Thoracic aorta (tissue), 2 donors: ENCODE results near the gene FSTL3. TPM values are rescaled to one million over a fixed set of nuclear protein-coding genes. Genes with fewer than 3 reads are reported as not detected.
"Not testable (repeated sequence)": the region's sequence is repeated elsewhere in the genome, so short reads cannot be mapped to it uniquely, and the experiment has no call there.

Source experiments
- ATAC-seq: fragments of 150-250 bp; one replicate; pipeline ENCODE4 v1.8.0; 2017; ENCODE audit warnings: low read depth; ENCODE audit not compliant: insufficient number of reproducible peaks, low FRiP score
- DNase-seq: peaks from one replicate; pipeline ENCODE4 v3.0.0-alpha.2; 2020; ENCODE audit warnings: low spot score
- H3K27ac ChIP-seq, 2 donors: fragments of 200-600 bp; sonication (generic); 1 replicate in 1 of 2; 2 replicates in 1 of 2; pipeline ENCODE4 v1.5.1; 2016; ENCODE audit warnings: mild to moderate bottlenecking in 2 of 2, moderate library complexity in 2 of 2
- H3K27me3 ChIP-seq: fragments of 200-600 bp; sonication (generic); replicated peaks from 2 replicates; pipeline ENCODE4 v1.6.0; 2016; ENCODE audit warnings: mild to moderate bottlenecking; ENCODE audit not compliant: insufficient read depth
- H3K36me3 ChIP-seq: fragments of 200-600 bp; sonication (generic); one replicate; pipeline ENCODE4 v1.5.1; 2016
- H3K4me1 ChIP-seq, 2 donors: fragments of 200-600 bp; sonication (generic); 1 replicate in 1 of 2; 2 replicates in 1 of 2; pipeline versions ENCODE4 v1.5.1 to v1.6.0; 2016; ENCODE audit warnings: low read depth in 2 of 2, mild to moderate bottlenecking in 1 of 2; ENCODE audit not compliant: control insufficient read depth in 1 of 2
- H3K4me3 ChIP-seq: fragments of 200-600 bp; sonication (generic); 2 replicates; pipeline ENCODE4 v1.5.1; 2016; ENCODE audit warnings: mild to moderate bottlenecking
- H3K9me3 ChIP-seq: fragments of 200-600 bp; sonication (generic); 2 replicates; pipeline ENCODE4 v1.5.1; 2016
- total RNA-seq, 2 donors: library from RNA; depleted of rRNA; stranded (reverse); fragments of >200 nt; gene quantifications; one replicate each; pipeline versions ENCODE4 v1.1.0 to v1.2.3, GENCODE V29; 2016
- TF ChIP-seq, protein P1 (sequence below): fragments of 200-600 bp; sonication (generic); IDR thresholded peaks from one replicate; pipeline ENCODE4 v1.5.1; 2019; ENCODE audit warnings: antibody characterized with exemption

Gene FSTL3
- total RNA-seq, 2 donors from 2014 or later = 361 to 595 TPM

DNA sequence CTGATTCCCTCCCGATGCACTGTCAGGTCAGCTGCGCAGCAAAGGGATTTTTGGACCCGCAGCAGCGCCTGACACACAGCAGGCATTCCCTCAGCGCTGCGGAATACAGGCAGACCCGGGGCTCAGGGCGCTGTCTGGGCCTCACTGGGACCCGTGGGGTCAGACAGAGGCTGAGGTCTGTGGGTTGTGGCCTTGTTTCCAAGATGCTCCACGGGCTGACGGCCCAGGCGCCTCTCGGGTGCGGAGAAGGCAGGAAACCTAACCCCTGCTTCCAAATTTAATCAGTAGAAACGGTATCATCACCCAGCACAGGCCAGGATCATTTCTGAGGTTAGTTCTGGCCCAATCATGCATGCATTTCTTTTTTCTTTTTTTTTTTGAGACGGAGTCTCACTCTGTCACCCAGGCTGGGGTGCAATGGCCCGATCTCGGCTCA, 12.5 kb upstream of the FSTL3 start:
- ATAC-seq (no peak), DNase-seq (no peak)
- Histone ChIP-seq H3K27ac (peak overlapping the region; percentile 86 to 91), H3K27me3 (no peaks in the 10 kb centered on the region), H3K4me1 (peaks cover 28 to 57% of the 10 kb centered on the region in 2 donors), H3K9me3 (no peaks in the 10 kb centered on the region), H3K4me3 (peak overlapping the region; percentile 100), H3K36me3 (no peaks in the 10 kb centered on the region)
- TF ChIP-seq, protein P1, sequence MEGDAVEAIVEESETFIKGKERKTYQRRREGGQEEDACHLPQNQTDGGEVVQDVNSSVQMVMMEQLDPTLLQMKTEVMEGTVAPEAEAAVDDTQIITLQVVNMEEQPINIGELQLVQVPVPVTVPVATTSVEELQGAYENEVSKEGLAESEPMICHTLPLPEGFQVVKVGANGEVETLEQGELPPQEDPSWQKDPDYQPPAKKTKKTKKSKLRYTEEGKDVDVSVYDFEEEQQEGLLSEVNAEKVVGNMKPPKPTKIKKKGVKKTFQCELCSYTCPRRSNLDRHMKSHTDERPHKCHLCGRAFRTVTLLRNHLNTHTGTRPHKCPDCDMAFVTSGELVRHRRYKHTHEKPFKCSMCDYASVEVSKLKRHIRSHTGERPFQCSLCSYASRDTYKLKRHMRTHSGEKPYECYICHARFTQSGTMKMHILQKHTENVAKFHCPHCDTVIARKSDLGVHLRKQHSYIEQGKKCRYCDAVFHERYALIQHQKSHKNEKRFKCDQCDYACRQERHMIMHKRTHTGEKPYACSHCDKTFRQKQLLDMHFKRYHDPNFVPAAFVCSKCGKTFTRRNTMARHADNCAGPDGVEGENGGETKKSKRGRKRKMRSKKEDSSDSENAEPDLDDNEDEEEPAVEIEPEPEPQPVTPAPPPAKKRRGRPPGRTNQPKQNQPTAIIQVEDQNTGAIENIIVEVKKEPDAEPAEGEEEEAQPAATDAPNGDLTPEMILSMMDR = no peak

DNA sequence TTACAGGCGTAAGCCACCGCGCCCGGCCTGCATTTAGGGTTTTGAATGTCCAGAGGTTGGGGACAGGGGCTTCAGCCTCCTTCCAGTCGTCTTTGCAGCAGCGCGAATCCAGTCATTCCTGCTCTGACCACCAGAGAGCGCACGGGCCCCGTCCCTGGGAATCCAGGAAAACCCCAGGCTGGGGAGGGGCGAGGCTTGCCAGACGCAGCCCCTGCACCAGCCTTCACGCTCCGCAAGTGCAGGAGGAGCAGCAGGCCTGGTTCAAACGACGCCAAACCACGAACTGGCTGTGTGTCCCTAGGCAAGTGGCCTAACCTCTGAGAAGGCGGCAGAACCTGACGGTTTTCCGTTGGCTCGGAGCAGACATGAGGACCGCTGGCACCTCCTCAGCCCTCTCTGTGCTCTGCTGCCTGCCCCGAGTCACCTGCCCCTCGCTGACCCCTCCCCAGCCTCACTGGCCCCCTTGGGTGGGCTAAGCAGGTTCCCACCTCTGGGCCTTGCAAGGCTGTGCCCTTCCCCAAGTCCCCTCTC, 11.2 kb upstream of the FSTL3 start:
- DNase-seq (peak; percentile 41), ATAC-seq (no peak)
- Histone ChIP-seq H3K4me1 (peaks cover 25 to 44% of the 10 kb centered on the region in 2 donors), H3K27ac (no peak overlapping the region), H3K9me3 (no peaks in the 10 kb centered on the region), H3K4me3 (peak overlapping the region; percentile 62), H3K36me3 (no peaks in the 10 kb centered on the region), H3K27me3 (no peaks in the 10 kb centered on the region)
- TF ChIP-seq, protein P1 = peak; percentile 97

DNA sequence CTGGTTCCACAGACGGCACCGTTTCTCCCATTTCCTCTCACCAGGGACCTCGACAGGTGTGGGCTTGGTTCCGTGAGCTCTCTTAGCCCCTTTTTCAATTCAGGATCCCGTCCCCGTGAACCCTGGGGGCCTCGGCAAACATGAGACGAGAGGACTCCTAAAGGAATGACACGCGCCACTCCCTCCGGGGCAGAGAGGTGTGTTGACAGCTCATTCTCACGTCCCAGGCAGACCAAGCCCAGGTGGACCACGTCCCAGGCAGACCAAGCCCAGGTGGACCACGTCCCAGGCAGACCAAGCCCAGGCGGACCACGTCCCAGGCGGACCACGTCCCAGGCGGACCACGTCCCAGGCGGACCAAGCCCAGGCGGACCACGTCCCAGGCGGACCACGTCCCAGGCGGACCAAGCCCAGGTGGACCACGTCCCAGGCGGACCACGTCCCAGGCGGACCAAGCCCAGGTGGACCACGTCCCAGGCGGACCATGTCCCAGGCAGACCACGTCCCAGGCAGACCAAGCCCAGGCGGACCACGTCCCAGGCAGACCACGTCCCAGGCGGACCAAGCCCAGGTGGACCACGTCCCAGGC, 9.1 kb upstream of the FSTL3 start:
- not testable (repeated sequence) for DNase-seq, H3K9me3 ChIP-seq, ATAC-seq, H3K27ac ChIP-seq, H3K27me3 ChIP-seq, H3K36me3 ChIP-seq, H3K4me3 ChIP-seq
- peaks cover 5 to 23% of the 10 kb centered on the region in 2 donors for H3K4me1 ChIP-seq

DNA sequence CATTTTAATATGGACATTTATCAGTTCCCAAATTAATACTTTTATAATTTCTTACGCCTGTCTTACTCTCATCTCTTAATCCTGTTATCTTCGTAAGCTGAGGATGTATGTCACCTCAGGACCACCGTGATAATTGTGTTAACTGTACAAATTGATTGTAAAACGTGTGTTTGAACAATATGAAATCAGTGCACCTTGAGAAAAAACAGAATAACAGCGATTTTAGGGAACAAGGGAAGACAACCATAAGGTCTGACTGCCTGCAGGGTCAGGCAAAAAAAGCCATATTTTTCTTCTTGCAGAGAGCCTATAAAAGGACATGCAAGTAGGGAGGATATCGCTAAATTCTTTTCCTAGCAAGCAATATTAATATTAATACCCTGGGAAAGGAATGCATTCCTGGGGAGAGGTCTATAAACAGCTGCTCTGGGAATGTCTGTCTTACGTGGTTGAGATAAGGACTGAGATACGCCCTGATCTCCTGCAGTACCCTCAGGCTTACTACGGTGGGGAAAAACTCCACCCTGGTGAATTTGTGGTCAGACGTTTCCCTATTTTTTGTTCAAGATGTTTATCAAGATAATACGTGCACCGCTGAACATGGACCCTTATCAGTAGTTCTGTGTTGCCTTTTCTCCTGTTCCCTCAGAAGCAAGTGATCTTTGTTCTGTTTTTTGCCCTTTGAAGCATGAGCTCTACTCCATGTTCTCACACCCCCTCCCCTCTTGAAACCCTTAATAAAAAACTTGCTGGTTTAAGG, 7.3 kb upstream of the FSTL3 start:
- not testable (repeated sequence) for DNase-seq, H3K4me3 ChIP-seq, ATAC-seq, H3K27ac ChIP-seq, H3K27me3 ChIP-seq, H3K36me3 ChIP-seq, H3K9me3 ChIP-seq
- H3K4me1 ChIP-seq = peaks cover 0 to 14% of the 10 kb centered on the region in 2 donors

DNA sequence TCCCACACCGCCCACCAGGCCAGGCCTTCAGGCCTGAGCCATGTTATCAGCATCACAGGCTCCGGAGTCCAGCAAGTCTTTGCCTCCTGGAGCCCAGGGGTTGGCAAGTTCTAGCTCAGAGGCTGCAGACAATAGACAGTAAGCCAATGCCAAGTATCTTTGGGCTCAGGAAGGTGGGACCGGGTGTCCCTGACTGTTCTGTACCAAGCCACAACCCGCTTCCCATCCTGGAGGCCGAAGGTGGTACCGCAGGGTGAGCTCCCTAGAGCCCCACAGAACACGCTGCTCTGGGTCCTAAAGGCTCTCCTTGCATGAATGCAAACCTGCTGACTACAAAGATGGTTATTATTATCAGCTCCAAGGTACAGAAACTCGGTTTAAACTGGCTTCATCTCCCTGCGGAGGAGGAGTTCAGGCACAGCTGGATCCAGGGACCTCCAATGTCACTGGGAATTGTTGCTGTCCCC, 5.5 kb upstream of the FSTL3 start:
- DNase-seq (no peak), ATAC-seq (no peak)
- TF ChIP-seq, protein P1 = no peak
- H3K27me3 ChIP-seq = no peaks in the 10 kb centered on the region
- H3K4me1 ChIP-seq = no peaks in the 10 kb centered on the region
- no peak overlapping the region for H3K4me3 ChIP-seq
- no peaks in the 10 kb centered on the region for H3K9me3 ChIP-seq
- no peak overlapping the region for H3K27ac ChIP-seq
- H3K36me3 ChIP-seq = no peaks in the 10 kb centered on the region
